ENCODE measurements around the gene PSAT1.

GRCh38 chr9:78292026-78292425, 4.9 kb upstream of the PSAT1 start:
- TF ChIP-seq, protein P1, sequence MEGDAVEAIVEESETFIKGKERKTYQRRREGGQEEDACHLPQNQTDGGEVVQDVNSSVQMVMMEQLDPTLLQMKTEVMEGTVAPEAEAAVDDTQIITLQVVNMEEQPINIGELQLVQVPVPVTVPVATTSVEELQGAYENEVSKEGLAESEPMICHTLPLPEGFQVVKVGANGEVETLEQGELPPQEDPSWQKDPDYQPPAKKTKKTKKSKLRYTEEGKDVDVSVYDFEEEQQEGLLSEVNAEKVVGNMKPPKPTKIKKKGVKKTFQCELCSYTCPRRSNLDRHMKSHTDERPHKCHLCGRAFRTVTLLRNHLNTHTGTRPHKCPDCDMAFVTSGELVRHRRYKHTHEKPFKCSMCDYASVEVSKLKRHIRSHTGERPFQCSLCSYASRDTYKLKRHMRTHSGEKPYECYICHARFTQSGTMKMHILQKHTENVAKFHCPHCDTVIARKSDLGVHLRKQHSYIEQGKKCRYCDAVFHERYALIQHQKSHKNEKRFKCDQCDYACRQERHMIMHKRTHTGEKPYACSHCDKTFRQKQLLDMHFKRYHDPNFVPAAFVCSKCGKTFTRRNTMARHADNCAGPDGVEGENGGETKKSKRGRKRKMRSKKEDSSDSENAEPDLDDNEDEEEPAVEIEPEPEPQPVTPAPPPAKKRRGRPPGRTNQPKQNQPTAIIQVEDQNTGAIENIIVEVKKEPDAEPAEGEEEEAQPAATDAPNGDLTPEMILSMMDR (IDR thresholded peaks at IDR 0.05), result no peak
- TF ChIP-seq, protein P2, sequence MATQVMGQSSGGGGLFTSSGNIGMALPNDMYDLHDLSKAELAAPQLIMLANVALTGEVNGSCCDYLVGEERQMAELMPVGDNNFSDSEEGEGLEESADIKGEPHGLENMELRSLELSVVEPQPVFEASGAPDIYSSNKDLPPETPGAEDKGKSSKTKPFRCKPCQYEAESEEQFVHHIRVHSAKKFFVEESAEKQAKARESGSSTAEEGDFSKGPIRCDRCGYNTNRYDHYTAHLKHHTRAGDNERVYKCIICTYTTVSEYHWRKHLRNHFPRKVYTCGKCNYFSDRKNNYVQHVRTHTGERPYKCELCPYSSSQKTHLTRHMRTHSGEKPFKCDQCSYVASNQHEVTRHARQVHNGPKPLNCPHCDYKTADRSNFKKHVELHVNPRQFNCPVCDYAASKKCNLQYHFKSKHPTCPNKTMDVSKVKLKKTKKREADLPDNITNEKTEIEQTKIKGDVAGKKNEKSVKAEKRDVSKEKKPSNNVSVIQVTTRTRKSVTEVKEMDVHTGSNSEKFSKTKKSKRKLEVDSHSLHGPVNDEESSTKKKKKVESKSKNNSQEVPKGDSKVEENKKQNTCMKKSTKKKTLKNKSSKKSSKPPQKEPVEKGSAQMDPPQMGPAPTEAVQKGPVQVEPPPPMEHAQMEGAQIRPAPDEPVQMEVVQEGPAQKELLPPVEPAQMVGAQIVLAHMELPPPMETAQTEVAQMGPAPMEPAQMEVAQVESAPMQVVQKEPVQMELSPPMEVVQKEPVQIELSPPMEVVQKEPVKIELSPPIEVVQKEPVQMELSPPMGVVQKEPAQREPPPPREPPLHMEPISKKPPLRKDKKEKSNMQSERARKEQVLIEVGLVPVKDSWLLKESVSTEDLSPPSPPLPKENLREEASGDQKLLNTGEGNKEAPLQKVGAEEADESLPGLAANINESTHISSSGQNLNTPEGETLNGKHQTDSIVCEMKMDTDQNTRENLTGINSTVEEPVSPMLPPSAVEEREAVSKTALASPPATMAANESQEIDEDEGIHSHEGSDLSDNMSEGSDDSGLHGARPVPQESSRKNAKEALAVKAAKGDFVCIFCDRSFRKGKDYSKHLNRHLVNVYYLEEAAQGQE (IDR thresholded peaks at IDR 0.05; ENCODE audit: insufficient read depth in 1 of 2, low read depth in 2 of 2, low read length in 1 of 2), result no peak
- no peak for TF ChIP-seq TCF7L2 (IDR thresholded peaks at IDR 0.05; ENCODE audit: low read depth, low read length)
- no peak for TF ChIP-seq SIN3A (IDR thresholded peaks at IDR 0.05; ENCODE audit: borderline replicate concordance, insufficient read depth, low read depth, low read length)
